Measurements from ENCODE around the gene ALKBH8.
A peak's percentile ranks its signal among the peaks of the same experiment; 100 is the strongest.
"Not testable (repeated sequence)": the region's sequence is repeated elsewhere in the genome, so short reads cannot be mapped to it uniquely, and the experiment has no call there.

ALKBH8 gene

DNA sequence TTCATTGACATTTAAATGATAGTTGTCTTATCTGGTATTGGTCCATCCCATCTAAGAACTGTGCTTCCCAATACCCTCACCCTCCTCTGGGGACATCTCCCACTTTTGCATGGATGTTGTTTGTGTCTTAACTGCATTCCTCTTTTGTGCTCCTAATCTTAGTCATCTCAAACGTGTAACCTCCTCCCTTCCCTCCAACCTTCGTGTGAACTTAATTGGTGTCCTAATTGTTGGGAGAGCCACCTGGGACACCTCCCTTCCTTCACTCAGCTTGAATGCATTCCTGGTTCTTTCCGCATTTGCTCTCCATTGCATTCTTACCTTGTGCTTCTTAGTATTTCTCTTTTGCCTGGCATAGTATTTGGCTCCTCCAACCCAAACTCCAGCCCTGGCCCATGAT lies 15.6 kb upstream of the ALKBH8 start:
- no peak for FAIRE-seq
- DNase-seq (ENCODE audit: extremely low spot score, insufficient read length, low read depth) = no peak

DNA sequence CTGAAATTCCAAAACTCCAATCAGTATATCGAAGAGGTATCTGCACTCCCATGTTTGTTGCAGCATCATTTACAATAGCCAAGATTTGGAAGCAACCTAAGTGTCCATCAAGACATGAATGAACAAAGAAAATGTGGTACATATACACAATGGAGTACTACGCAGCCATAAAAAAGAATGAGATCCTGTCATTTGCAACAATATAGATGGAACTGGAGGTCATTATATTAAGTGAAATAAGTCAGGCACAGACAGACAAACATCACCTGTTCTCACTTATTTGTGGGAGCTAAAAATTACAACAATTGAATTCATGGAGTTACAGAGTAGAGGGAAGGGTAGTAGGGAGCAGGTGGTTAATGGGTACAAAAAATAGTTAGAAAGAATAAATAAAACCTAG lies 13.6 kb upstream of the ALKBH8 start:
- FAIRE-seq; DNase-seq (ENCODE audit: extremely low spot score, insufficient read length, low read depth): not testable (repeated sequence)

DNA sequence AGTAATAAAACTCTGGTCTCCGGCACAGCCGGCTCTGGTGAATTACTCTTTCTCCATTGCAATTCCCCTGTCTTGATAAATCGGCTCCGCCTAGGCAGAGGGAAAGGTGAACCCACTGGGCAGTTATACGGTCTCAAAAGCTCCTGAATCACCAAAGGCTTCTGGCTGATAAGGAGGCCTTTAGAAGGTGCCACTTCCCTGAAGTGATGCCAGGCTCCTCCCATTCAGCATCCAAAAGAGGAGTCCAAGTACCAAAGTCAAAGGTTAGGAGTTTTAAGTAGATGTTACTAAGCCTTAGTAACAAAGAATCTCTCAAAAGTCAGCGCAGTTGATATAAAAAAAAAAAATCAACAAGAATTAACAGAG lies 11.8 kb upstream of the ALKBH8 start:
- FAIRE-seq (no peak), DNase-seq (ENCODE audit: extremely low spot score, insufficient read length, low read depth) (no peak)

DNA sequence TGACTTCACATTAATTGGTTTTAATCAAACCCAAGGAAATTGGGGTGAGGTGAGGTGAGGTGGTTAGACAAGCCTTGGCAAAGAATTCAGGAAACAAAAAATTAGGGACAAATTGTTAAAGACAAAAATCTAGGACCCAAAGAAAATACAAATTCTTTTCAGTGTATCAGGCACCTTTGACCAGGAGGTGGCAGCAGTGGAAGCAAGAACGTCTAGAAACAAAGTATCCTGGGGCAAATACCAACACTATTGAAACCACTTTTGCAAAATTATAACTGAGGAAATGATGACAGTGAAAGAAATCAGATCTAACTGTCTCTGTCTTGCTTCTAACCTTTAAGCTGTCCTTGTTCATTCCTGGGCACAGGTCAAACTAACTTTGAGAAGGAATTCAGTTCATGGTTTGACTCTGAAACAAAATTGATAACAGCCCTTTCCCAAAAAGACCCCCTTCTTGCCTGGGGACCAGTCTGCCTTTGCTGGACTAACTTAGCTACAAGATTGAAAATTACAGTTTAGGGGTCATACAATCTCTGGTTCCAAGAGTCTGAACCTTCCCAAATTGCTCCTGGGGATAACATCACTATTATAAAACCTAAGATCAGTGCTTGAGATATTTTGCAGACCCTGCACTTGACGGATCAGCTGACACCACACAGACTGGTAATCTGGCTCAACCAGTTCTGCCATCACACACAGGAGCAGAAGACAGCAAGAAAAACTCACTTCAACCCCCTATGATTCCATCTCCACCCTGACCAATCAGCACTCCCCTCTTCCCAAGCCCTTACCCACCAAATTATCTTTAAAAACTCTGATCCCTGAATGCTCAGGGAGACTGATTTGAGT lies 11.2 kb upstream of the ALKBH8 start:
- FAIRE-seq = peak; percentile 87

DNA sequence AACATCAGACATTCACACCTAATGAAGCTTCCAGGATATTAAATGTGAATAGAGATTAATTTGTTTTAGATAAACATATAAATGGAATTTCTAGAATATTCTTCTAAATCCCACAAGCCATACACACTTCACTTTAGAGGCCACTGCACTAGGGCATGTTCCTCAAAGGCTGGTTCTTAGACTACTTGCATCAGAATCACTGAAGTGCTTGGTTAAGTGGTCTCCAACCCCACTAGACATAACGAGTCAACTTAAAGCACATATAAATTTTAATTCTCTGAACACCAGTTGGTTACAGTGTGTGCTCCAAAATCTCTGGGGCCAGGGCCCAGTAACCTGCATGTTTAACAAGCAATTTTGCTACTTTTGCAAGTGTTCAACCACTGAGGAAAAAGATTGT lies 7.9 kb upstream of the ALKBH8 start:
- no peak for FAIRE-seq
- no peak for DNase-seq (ENCODE audit: extremely low spot score, insufficient read length, low read depth)

More for the DNA sequence above, 11.2 kb upstream of the ALKBH8 start:
- not testable (repeated sequence) for DNase-seq (ENCODE audit: extremely low spot score, insufficient read length, low read depth)

DNA sequence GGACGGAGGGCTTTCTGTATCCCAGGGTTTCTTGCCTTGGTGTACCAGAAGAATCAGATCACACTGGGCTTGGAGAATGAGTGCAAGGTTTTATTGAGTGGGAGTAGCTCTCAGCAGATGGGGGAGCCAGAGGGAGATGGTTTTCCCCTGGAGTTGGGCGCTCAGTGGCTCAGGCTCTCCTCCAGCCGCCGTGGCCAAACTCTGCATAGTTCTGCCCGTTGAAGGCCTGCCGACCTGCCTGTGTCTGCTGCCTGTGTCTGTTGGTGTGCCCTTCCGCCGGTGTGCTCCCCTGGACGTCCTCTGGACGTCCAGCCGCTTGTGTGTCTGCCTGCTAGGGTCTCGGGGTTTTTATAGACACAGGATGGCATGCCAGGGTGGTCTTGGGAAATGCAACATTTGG lies 4.5 kb upstream of the ALKBH8 start:
- no peak for DNase-seq (ENCODE audit: extremely low spot score, insufficient read length, low read depth)

GRCh38 chr11:107567739-107568335 lies 2.3 kb upstream of the ALKBH8 start:
- FAIRE-seq (peak; percentile 59), DNase-seq (ENCODE audit: extremely low spot score, insufficient read length, low read depth) (no peak)

More for the DNA sequence above, 4.5 kb upstream of the ALKBH8 start:
- no peak for FAIRE-seq

DNA sequence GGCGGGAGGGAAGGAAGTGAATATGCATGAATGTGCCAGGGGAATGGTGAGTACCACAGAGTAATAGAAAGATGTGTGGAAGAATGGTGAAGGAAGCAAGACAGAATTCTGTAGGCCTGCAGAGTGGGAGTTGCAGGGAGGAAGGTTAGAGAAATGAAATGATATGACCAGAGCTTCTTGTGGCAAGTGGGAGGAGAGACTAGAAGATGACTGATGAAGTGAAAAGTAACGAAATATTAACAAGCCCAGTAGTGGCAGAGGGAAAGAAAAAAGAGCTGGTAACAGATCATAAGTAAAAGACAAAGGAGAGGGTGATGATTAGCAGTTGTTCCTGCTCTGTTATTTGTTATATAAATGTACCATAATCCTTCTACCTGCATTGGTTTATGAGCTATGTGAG lies 1.0 kb upstream of the ALKBH8 start:
- no peak for FAIRE-seq
- no peak for DNase-seq (ENCODE audit: extremely low spot score, insufficient read length, low read depth)

- not testable (repeated sequence) for FAIRE-seq; DNase-seq (ENCODE audit: extremely low spot score, insufficient read length, low read depth)
Observed at GRCh38 chr11:107565955-107566501, 493 bp upstream of the ALKBH8 start.

DNA sequence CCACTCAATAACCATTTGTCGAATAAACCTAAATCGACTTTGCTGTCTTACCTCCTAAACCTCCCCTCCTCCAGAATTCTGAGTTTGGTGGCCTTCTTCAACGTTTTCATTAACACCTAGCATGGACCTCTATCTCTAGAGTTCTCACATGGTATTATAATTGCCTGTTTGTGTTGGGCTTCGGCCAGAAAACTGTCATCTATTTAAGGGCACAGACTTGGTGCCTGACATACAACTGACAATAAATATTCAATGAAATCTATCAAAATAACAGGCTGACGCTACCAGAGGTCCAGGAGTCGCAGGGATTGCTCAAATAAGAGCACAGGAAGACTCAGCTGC lies 687 bp downstream of the ALKBH8 start:
- FAIRE-seq = no peak
- DNase-seq (ENCODE audit: extremely low spot score, insufficient read length, low read depth) = no peak

DNA sequence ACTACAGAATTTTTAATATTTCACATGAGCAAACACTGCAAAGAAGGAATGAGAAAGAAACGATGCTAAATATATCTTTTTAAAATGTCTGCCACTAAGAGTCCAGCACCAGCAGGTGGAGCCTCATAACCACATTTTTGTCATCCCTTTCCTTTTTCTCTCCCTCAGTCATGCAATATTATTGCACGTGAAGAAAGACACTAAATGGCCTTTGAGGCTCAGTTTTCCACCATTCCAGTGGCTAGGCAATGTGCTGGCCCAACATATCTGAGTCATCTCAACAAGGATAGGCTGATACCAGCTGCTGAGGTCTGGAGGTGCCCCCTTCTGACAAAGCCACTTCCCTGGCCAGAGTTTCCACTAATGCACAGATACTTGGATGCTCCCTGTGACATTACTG lies 1.8 kb downstream of the ALKBH8 start:
- DNase-seq (ENCODE audit: extremely low spot score, insufficient read length, low read depth) (no peak), FAIRE-seq (peak; percentile 88)

- FAIRE-seq (peak; percentile 66), DNase-seq (ENCODE audit: extremely low spot score, insufficient read length, low read depth) (no peak)
Observed at GRCh38 chr11:107562647-107563208, 2.8 kb downstream of the ALKBH8 start.

- DNase-seq (ENCODE audit: extremely low spot score, insufficient read length, low read depth) = no peak
- FAIRE-seq = no peak
Observed at GRCh38 chr11:107561688-107562087, 3.8 kb downstream of the ALKBH8 start.

DNA sequence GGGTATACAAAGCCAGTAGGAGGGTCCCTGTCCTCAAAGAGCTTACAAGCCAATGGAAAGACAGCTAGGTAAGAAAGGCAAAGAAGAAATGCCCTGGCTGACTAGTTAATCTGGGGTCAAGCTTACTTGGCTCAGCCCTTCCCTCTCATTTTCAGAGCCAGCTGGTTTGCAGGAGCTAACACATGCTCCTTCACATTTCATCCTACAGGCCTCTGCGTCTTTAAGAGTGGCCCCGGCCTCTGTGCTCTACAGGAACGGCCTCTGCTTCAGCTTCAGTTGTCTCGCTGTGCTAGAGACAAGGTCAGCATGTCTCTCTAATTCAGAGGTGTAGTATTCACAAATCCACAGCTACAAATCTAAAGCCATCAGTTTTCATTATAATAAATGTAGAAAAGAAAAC lies 15.2 kb downstream of the ALKBH8 start:
- no peak for FAIRE-seq

GRCh38 chr11:107549954-107550285 lies 15.6 kb downstream of the ALKBH8 start:
- no peak for FAIRE-seq

More for the DNA sequence above, 15.2 kb downstream of the ALKBH8 start:
- DNase-seq (ENCODE audit: extremely low spot score, insufficient read length, low read depth) = no peak

DNA sequence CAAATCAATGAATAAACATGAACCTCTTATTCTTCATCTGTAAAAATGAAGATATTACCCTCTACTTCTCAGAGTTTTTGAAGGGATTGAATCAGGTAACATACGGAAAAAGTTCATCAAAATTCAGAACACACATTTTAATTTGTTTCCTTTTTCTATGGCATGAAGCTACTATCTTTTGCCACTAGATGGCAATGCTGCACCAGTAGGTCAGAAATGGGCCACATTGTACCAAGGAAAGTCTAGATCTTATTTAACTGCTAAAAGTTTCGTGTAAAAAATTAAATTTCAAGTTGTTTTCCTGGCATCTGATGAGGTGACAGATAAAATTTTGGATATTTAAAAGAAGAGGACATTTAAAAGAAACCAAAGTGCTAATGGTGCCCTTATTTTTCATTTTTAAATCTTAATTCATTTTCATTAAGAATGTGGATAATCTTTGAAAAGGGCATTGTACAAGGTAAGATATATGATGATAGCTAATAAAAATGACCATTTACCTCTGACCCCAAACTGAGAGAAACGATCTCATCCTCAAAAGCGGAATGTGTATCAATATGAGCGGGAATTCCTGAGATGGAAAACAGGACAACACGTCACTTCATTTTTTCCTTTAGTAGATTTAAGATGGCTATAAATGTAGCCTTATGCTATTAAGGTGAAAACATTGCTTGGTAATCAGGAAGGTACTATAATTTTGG lies 16.1 kb downstream of the ALKBH8 start:
- FAIRE-seq (peak; percentile 84), DNase-seq (ENCODE audit: extremely low spot score, insufficient read length, low read depth) (no peak)

More at GRCh38 chr11:107549954-107550285, 15.6 kb downstream of the ALKBH8 start:
- no peak for DNase-seq (ENCODE audit: extremely low spot score, insufficient read length, low read depth)

DNA sequence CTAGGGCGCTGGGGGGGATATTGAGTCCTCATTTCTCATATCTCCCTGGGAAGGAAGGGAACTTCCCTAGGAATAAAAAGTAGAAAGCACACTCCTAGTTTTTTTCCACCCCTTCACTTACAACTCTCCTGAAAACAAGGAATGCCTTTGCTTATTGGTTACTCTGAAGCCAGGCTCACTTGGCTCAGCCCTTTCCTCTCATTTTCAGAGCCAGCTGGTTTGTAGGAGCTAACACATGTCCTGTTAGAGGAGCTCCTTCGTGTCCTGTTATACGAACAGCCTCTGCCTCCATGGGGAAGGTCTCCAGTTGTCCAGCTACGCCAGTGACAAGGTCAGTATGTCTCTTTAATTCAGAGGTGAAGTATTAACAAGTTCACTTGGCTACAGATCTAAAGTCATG lies 17.6 kb downstream of the ALKBH8 start:
- DNase-seq (ENCODE audit: extremely low spot score, insufficient read length, low read depth) (no peak), FAIRE-seq (no peak)

GRCh38 chr11:107545101-107545514 lies 20.4 kb downstream of the ALKBH8 start:
- FAIRE-seq = no peak
- DNase-seq (ENCODE audit: extremely low spot score, insufficient read length, low read depth) = no peak

DNA sequence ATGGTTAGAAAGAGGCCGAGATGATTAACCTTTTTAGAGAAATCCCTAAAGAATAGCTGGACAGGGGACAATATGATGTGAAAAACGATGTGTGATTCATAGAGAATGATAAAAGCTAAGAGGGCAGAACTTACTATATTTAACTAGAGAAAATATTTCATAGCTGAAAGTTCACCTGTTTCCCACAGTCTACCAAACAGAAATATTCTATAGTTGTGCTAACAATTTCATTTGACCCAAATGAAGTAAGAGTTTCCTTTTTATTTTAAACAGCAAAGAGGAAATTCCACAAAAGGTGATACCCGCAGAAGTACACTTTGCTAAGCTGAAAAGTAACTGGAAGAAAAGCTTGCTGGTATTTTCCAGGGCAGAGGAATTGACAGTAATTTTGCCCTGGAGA lies 26.7 kb downstream of the ALKBH8 start:
- DNase-seq (ENCODE audit: extremely low spot score, insufficient read length, low read depth) = no peak
- FAIRE-seq = no peak

GRCh38 chr11:107538239-107538638 lies 27.3 kb downstream of the ALKBH8 start:
- FAIRE-seq (no peak), DNase-seq (ENCODE audit: extremely low spot score, insufficient read length, low read depth) (no peak)
